Osteoblast (primary cell): ENCODE data around the gene KRTAP12-3. TPM values are rescaled to one million over a fixed set of nuclear protein-coding genes. Genes with fewer than 3 reads are reported as not detected.
"Not testable (repeated sequence)": the region's sequence is repeated elsewhere in the genome, so short reads cannot be mapped to it uniquely, and the experiment has no call there.

Source experiments
- DNase-seq: peaks from one replicate; pipeline ENCODE4 v3.0.0; 2011; ENCODE audit warnings: low spot score, mixed read lengths; ENCODE audit not compliant: insufficient read length; ENCODE audit errors: missing footprints
- H2AFZ ChIP-seq: 2 replicates; pipeline ENCODE4 v1.6.0; 2011; ENCODE audit warnings: mild to moderate bottlenecking, low read length
- H3K27ac ChIP-seq: 2 replicates; pipeline ENCODE4 v1.5.1; 2011; ENCODE audit warnings: mild to moderate bottlenecking, low read depth, low read length, moderate library complexity
- H3K27me3 ChIP-seq: 2 replicates; pipeline ENCODE4 v1.6.0; 2012; ENCODE audit warnings: mild to moderate bottlenecking, control low read depth, inconsistent platforms, low read length, moderate library complexity; ENCODE audit not compliant: insufficient read depth
- H3K36me3 ChIP-seq: 2 replicates; pipeline ENCODE4 v1.5.1; 2011; ENCODE audit warnings: mild to moderate bottlenecking, low read length, control low read depth, moderate library complexity; ENCODE audit not compliant: insufficient read depth
- H3K4me1 ChIP-seq: 2 replicates; pipeline ENCODE4 v1.5.1; 2011; ENCODE audit warnings: mild to moderate bottlenecking, low read length, control low read depth, moderate library complexity; ENCODE audit not compliant: insufficient read depth
- H3K4me2 ChIP-seq: 2 replicates; pipeline ENCODE4 v1.6.0; 2011; ENCODE audit warnings: mild to moderate bottlenecking, low read length; ENCODE audit not compliant: insufficient read depth
- H3K4me3 ChIP-seq: fragments of 200-600 bp; sonication (generic); 3 replicates; pipeline ENCODE4 v1.5.1; 2012; ENCODE audit warnings: mild to moderate bottlenecking, low read length, inconsistent platforms; ENCODE audit not compliant: insufficient read depth
- H3K79me2 ChIP-seq: 2 replicates; pipeline ENCODE4 v1.6.0; 2012; ENCODE audit warnings: mild to moderate bottlenecking, low read length, control low read depth, inconsistent platforms; ENCODE audit not compliant: insufficient read depth
- H3K9me3 ChIP-seq: 2 replicates; pipeline ENCODE4 v1.5.1; 2011; ENCODE audit warnings: low read depth, low read length, control low read depth
- H4K20me1 ChIP-seq: 2 replicates; pipeline ENCODE4 v1.6.0; 2012; ENCODE audit warnings: mild to moderate bottlenecking, low read length, control low read depth; ENCODE audit not compliant: insufficient read depth
- CTCF ChIP-seq: IDR thresholded peaks from 2 replicates; pipeline ENCODE4 v1.5.1; 2011; ENCODE audit warnings: mild to moderate bottlenecking, low read depth, low read length, moderate library complexity; ENCODE audit errors: extremely low read depth
- total RNA-seq: library from RNA; depleted of rRNA; stranded (reverse); fragments of >200 nt; gene quantifications from 2 replicates; pipeline ENCODE4 v1.2.3, GENCODE V29; 2012

KRTAP12-3 gene
- total RNA-seq, 1 donor, result not detected

GRCh38 chr21:44686000-44686781 is 28.5 kb downstream of the KRTAP12-3 start:
- no peak overlapping the region for H3K4me2 ChIP-seq
- H2AFZ ChIP-seq, result no peak overlapping the region
- no peaks in the 10 kb centered on the region for H3K36me3 ChIP-seq
- no peaks in the 10 kb centered on the region for H3K4me1 ChIP-seq
- H4K20me1 ChIP-seq, result no peaks in the 10 kb centered on the region
- no peak for TF ChIP-seq CTCF
- H3K4me3 ChIP-seq, result no peak overlapping the region
- H3K9me3 ChIP-seq, result no peaks in the 10 kb centered on the region
- H3K27ac ChIP-seq, result no peak overlapping the region
- no peak for DNase-seq
- H3K27me3 ChIP-seq, result peaks cover 18% of the 10 kb centered on the region
- no peaks in the 10 kb centered on the region for H3K79me2 ChIP-seq

GRCh38 chr21:44686843-44687561 is 29.3 kb downstream of the KRTAP12-3 start:
- Histone ChIP-seq H3K79me2 (no peaks in the 10 kb centered on the region), H3K4me1 (no peaks in the 10 kb centered on the region), H4K20me1 (no peaks in the 10 kb centered on the region), H3K36me3 (no peaks in the 10 kb centered on the region), H3K4me2 (no peak overlapping the region), H3K9me3 (no peaks in the 10 kb centered on the region), H3K4me3 (no peak overlapping the region), H3K27me3 (peaks cover 18% of the 10 kb centered on the region), H3K27ac (no peak overlapping the region), H2AFZ (no peak overlapping the region)
- no peak for TF ChIP-seq CTCF
- no peak for DNase-seq

- Histone ChIP-seq H3K4me2 (no peak overlapping the region), H3K79me2 (no peaks in the 10 kb centered on the region), H3K4me3 (no peak overlapping the region), H3K36me3 (no peaks in the 10 kb centered on the region), H3K27ac (no peak overlapping the region), H4K20me1 (no peaks in the 10 kb centered on the region), H2AFZ (no peak overlapping the region), H3K27me3 (peaks cover 18% of the 10 kb centered on the region), H3K4me1 (no peaks in the 10 kb centered on the region), H3K9me3 (no peaks in the 10 kb centered on the region)
- no peak for DNase-seq
- no peak for TF ChIP-seq CTCF
Measured at GRCh38 chr21:44687671-44688070, 29.9 kb downstream of the KRTAP12-3 start.

GRCh38 chr21:44689740-44690139 is 32.0 kb downstream of the KRTAP12-3 start:
- not testable (repeated sequence) for H3K9me3 ChIP-seq, DNase-seq, H3K79me2 ChIP-seq, H4K20me1 ChIP-seq, H2AFZ ChIP-seq, H3K4me3 ChIP-seq, H3K4me2 ChIP-seq, H3K36me3 ChIP-seq, H3K27ac ChIP-seq, H3K4me1 ChIP-seq
- H3K27me3 ChIP-seq, result peaks cover 18% of the 10 kb centered on the region
